Bronchial epithelial cell (primary cell): ENCODE measurements around the gene BAIAP2L2. TPM values are rescaled to one million over a fixed set of nuclear protein-coding genes. Genes with fewer than 3 reads are reported as not detected.

Source experiments
- DNase-seq: peaks from one replicate; pipeline ENCODE4 v3.0.0-alpha.2; 2010; ENCODE audit warnings: low read depth
- FAIRE-seq: peaks from 2 replicates; lab custom pipeline; 2011; peaks lifted over from hg19 to GRCh38; lab: Jason Lieb, UNC
- H3K27me3 ChIP-seq: 2 replicates; pipeline ENCODE4 v1.5.1; 2011; ENCODE audit warnings: low read length; ENCODE audit not compliant: control insufficient read depth, insufficient read depth
- H3K36me3 ChIP-seq: 2 replicates; pipeline ENCODE4 v1.5.1; 2011; ENCODE audit warnings: low read length; ENCODE audit not compliant: control insufficient read depth, insufficient read depth
- H3K4me3 ChIP-seq: 2 replicates; pipeline ENCODE4 v1.5.1; 2011; ENCODE audit warnings: mild to moderate bottlenecking, low read depth, low read length, control low read depth
- CTCF ChIP-seq: IDR thresholded peaks from 2 replicates; pipeline ENCODE4 v1.5.1; 2011; ENCODE audit warnings: mild to moderate bottlenecking, moderate library complexity, low read length, control low read depth, inconsistent platforms; ENCODE audit not compliant: insufficient read depth, severe bottlenecking
- total RNA-seq: library from RNA; depleted of rRNA; stranded (reverse); fragments of >200 nt; gene quantifications from 2 replicates; pipeline ENCODE4 v1.2.1, GENCODE V29; 2014

The BAIAP2L2 gene
- total RNA-seq, 1 donor from 2014 or later = 0.26 TPM

GRCh38 chr22:38138961-38139360 is 28.5 kb upstream of the BAIAP2L2 start:
- TF ChIP-seq CTCF = no peak

GRCh38 chr22:38137876-38138687 is 27.6 kb upstream of the BAIAP2L2 start:
- peaks cover 4% of the 10 kb centered on the region for H3K36me3 ChIP-seq
- DNase-seq (no peak), FAIRE-seq (peak; percentile 18)
- no peak overlapping the region for H3K4me3 ChIP-seq
- H3K27me3 ChIP-seq = no peaks in the 10 kb centered on the region
- TF ChIP-seq CTCF = no peak

More at GRCh38 chr22:38138961-38139360, 28.5 kb upstream of the BAIAP2L2 start:
- FAIRE-seq = no peak
- H3K4me3 ChIP-seq = no peak overlapping the region
- no peaks in the 10 kb centered on the region for H3K27me3 ChIP-seq
- peaks cover 4% of the 10 kb centered on the region for H3K36me3 ChIP-seq
- DNase-seq = no peak

- no peaks in the 10 kb centered on the region for H3K27me3 ChIP-seq
- H3K4me3 ChIP-seq = no peak overlapping the region
- no peak for FAIRE-seq
- no peak for TF ChIP-seq CTCF
- DNase-seq = no peak
- peaks cover 4% of the 10 kb centered on the region for H3K36me3 ChIP-seq
Measured at GRCh38 chr22:38136607-38137006, 26.1 kb upstream of the BAIAP2L2 start.

GRCh38 chr22:38135133-38135706 is 24.7 kb upstream of the BAIAP2L2 start:
- FAIRE-seq (peak; percentile 99), DNase-seq (peak; percentile 94)
- no peaks in the 10 kb centered on the region for H3K27me3 ChIP-seq
- no peak overlapping the region for H3K4me3 ChIP-seq
- peaks cover 4% of the 10 kb centered on the region for H3K36me3 ChIP-seq
- no peak for TF ChIP-seq CTCF

- Histone ChIP-seq H3K27me3 (no peaks in the 10 kb centered on the region), H3K4me3 (no peak overlapping the region), H3K36me3 (peaks cover 3% of the 10 kb centered on the region)
- no peak for DNase-seq
- no peak for TF ChIP-seq CTCF
- no peak for FAIRE-seq
Measured at GRCh38 chr22:38133331-38133730, 22.8 kb upstream of the BAIAP2L2 start.

- DNase-seq = no peak
- no peaks in the 10 kb centered on the region for H3K27me3 ChIP-seq
- H3K36me3 ChIP-seq = peaks cover 1% of the 10 kb centered on the region
- no peak overlapping the region for H3K4me3 ChIP-seq
- TF ChIP-seq CTCF = no peak
- FAIRE-seq = no peak
Measured at GRCh38 chr22:38132794-38133193, 22.3 kb upstream of the BAIAP2L2 start.
